Effector CD4-positive, alpha-beta T cell (primary cell): ENCODE results near the gene GPX4.
A peak's percentile ranks its signal among the peaks of the same experiment; 100 is the strongest.
"Not testable (repeated sequence)": the region's sequence is repeated elsewhere in the genome, so short reads cannot be mapped to it uniquely, and the experiment has no call there.

Experiments used
- DNase-seq: peaks from one replicate; pipeline ENCODE4 v3.0.0-alpha.2; 2020

Gene GPX4

GRCh38 chr19:1115646-1116420 lies 12.0 kb downstream of the GPX4 start:
- no peak for DNase-seq

- DNase-seq: no peak
Observed at GRCh38 chr19:1116726-1117581, 13.2 kb downstream of the GPX4 start.

- no peak for DNase-seq
Observed at GRCh38 chr19:1117654-1118053, 13.9 kb downstream of the GPX4 start.

GRCh38 chr19:1118999-1119398 lies 15.2 kb downstream of the GPX4 start:
- DNase-seq: no peak

GRCh38 chr19:1119475-1120217 lies 15.9 kb downstream of the GPX4 start:
- DNase-seq: no peak

- no peak for DNase-seq
Observed at GRCh38 chr19:1121395-1121794, 17.6 kb downstream of the GPX4 start.

- no peak for DNase-seq
Observed at GRCh38 chr19:1122021-1122971, 18.5 kb downstream of the GPX4 start.

GRCh38 chr19:1122972-1123363 lies 19.2 kb downstream of the GPX4 start:
- no peak for DNase-seq

GRCh38 chr19:1123381-1123780 lies 19.6 kb downstream of the GPX4 start:
- no peak for DNase-seq

GRCh38 chr19:1123885-1124677 lies 20.3 kb downstream of the GPX4 start:
- DNase-seq: no peak

GRCh38 chr19:1125601-1126467 lies 22.0 kb downstream of the GPX4 start:
- DNase-seq: no peak

- no peak for DNase-seq
Observed at GRCh38 chr19:1126984-1127760, 23.4 kb downstream of the GPX4 start.

- DNase-seq: no peak
Observed at GRCh38 chr19:1128106-1128505, 24.3 kb downstream of the GPX4 start.

- DNase-seq: not testable (repeated sequence)
Observed at GRCh38 chr19:1129084-1129483, 25.3 kb downstream of the GPX4 start.

GRCh38 chr19:1129535-1129934 lies 25.7 kb downstream of the GPX4 start:
- DNase-seq: no peak

GRCh38 chr19:1130771-1131717 lies 27.2 kb downstream of the GPX4 start:
- peak; percentile 37 for DNase-seq

- DNase-seq: peak; percentile 82
Observed at GRCh38 chr19:1131718-1132551, 28.1 kb downstream of the GPX4 start.
